Measurements from ENCODE around the gene CAMTA1.

The CAMTA1 gene

GRCh38 chr1:7555391-7556185 lies 770.3 kb downstream of the CAMTA1 start:
- Mint-ChIP-seq H3K9me3 (no peaks in the 10 kb centered on the region), H3K27me3 (peaks cover 7% of the 10 kb centered on the region), H3K4me1 (ENCODE audit: low read depth) (no peaks in the 10 kb centered on the region), H3K4me3 (no peak overlapping the region), H3K36me3 (ENCODE audit: low read depth) (no peaks in the 10 kb centered on the region), H3K27ac (no peak overlapping the region)
- intact Hi-C loops (cut with micrococcal nuclease) = no loop called here

- no peaks in the 10 kb centered on the region for H3K4me1 Mint-ChIP-seq (ENCODE audit: low read depth)
Observed at GRCh38 chr1:7557301-7557891, 772.1 kb downstream of the CAMTA1 start.

GRCh38 chr1:7558041-7558461 lies 772.8 kb downstream of the CAMTA1 start:
- H3K4me1 Mint-ChIP-seq (ENCODE audit: low read depth) = no peaks in the 10 kb centered on the region
- H3K36me3 Mint-ChIP-seq (ENCODE audit: low read depth) = no peaks in the 10 kb centered on the region
- intact Hi-C loops (cut with micrococcal nuclease) = no loop called here
- no peak overlapping the region for H3K4me3 Mint-ChIP-seq
- peaks cover 7% of the 10 kb centered on the region for H3K27me3 Mint-ChIP-seq
- no peak overlapping the region for H3K27ac Mint-ChIP-seq
- H3K9me3 Mint-ChIP-seq = no peaks in the 10 kb centered on the region

More at GRCh38 chr1:7557301-7557891, 772.1 kb downstream of the CAMTA1 start:
- intact Hi-C loops (cut with micrococcal nuclease) = no loop called here
- peaks cover 7% of the 10 kb centered on the region for H3K27me3 Mint-ChIP-seq
- no peaks in the 10 kb centered on the region for H3K9me3 Mint-ChIP-seq
- H3K27ac Mint-ChIP-seq = no peak overlapping the region
- H3K4me3 Mint-ChIP-seq = no peak overlapping the region
- no peaks in the 10 kb centered on the region for H3K36me3 Mint-ChIP-seq (ENCODE audit: low read depth)

- intact Hi-C loops (cut with micrococcal nuclease) = no loop called here
- H3K9me3 Mint-ChIP-seq = no peaks in the 10 kb centered on the region
Observed at GRCh38 chr1:7558481-7558880, 773.2 kb downstream of the CAMTA1 start.

GRCh38 chr1:7558921-7559869 lies 773.9 kb downstream of the CAMTA1 start:
- no peak overlapping the region for H3K27ac Mint-ChIP-seq
- intact Hi-C loops (cut with micrococcal nuclease) = no loop called here
- H3K27me3 Mint-ChIP-seq = peaks cover 6% of the 10 kb centered on the region

More at GRCh38 chr1:7558481-7558880, 773.2 kb downstream of the CAMTA1 start:
- Mint-ChIP-seq H3K4me3 (no peak overlapping the region), H3K27me3 (peaks cover 7% of the 10 kb centered on the region), H3K4me1 (ENCODE audit: low read depth) (no peaks in the 10 kb centered on the region), H3K36me3 (ENCODE audit: low read depth) (no peaks in the 10 kb centered on the region), H3K27ac (no peak overlapping the region)

GRCh38 chr1:7560128-7560527 lies 774.9 kb downstream of the CAMTA1 start:
- H3K4me3 Mint-ChIP-seq = no peak overlapping the region
- H3K4me1 Mint-ChIP-seq (ENCODE audit: low read depth) = no peaks in the 10 kb centered on the region
- H3K36me3 Mint-ChIP-seq (ENCODE audit: low read depth) = no peaks in the 10 kb centered on the region
- peaks cover 4% of the 10 kb centered on the region for H3K27me3 Mint-ChIP-seq
- no peak overlapping the region for H3K27ac Mint-ChIP-seq
- no peaks in the 10 kb centered on the region for H3K9me3 Mint-ChIP-seq
- intact Hi-C loops (cut with micrococcal nuclease) = no loop called here

More at GRCh38 chr1:7558921-7559869, 773.9 kb downstream of the CAMTA1 start:
- Mint-ChIP-seq H3K4me3 (no peak overlapping the region), H3K4me1 (ENCODE audit: low read depth) (no peaks in the 10 kb centered on the region), H3K36me3 (ENCODE audit: low read depth) (no peaks in the 10 kb centered on the region), H3K9me3 (no peaks in the 10 kb centered on the region)

- no peaks in the 10 kb centered on the region for H3K4me1 Mint-ChIP-seq (ENCODE audit: low read depth)
- H3K36me3 Mint-ChIP-seq (ENCODE audit: low read depth) = no peaks in the 10 kb centered on the region
- intact Hi-C loops (cut with micrococcal nuclease) = no loop called here
- no peaks in the 10 kb centered on the region for H3K27me3 Mint-ChIP-seq
- no peak overlapping the region for H3K4me3 Mint-ChIP-seq
- H3K27ac Mint-ChIP-seq = no peak overlapping the region
- H3K9me3 Mint-ChIP-seq = no peaks in the 10 kb centered on the region
Observed at GRCh38 chr1:7560601-7561181, 775.4 kb downstream of the CAMTA1 start.

- Mint-ChIP-seq H3K36me3 (ENCODE audit: low read depth) (no peaks in the 10 kb centered on the region), H3K27me3 (no peaks in the 10 kb centered on the region), H3K4me1 (ENCODE audit: low read depth) (no peaks in the 10 kb centered on the region), H3K9me3 (no peaks in the 10 kb centered on the region), H3K27ac (no peak overlapping the region), H3K4me3 (no peak overlapping the region)
- intact Hi-C loops (cut with micrococcal nuclease) = no loop called here
Observed at GRCh38 chr1:7561331-7561921, 776.2 kb downstream of the CAMTA1 start.

GRCh38 chr1:7561936-7562728 lies 776.9 kb downstream of the CAMTA1 start:
- Mint-ChIP-seq H3K9me3 (no peaks in the 10 kb centered on the region), H3K4me1 (ENCODE audit: low read depth) (no peaks in the 10 kb centered on the region), H3K27ac (no peak overlapping the region), H3K27me3 (no peaks in the 10 kb centered on the region), H3K36me3 (ENCODE audit: low read depth) (no peaks in the 10 kb centered on the region), H3K4me3 (no peak overlapping the region)
- intact Hi-C loops (cut with micrococcal nuclease) = no loop called here

GRCh38 chr1:7562729-7563605 lies 777.7 kb downstream of the CAMTA1 start:
- Mint-ChIP-seq H3K27me3 (no peaks in the 10 kb centered on the region), H3K27ac (no peak overlapping the region), H3K4me3 (no peak overlapping the region), H3K36me3 (ENCODE audit: low read depth) (no peaks in the 10 kb centered on the region), H3K9me3 (no peaks in the 10 kb centered on the region), H3K4me1 (ENCODE audit: low read depth) (no peaks in the 10 kb centered on the region)
- intact Hi-C loops (cut with micrococcal nuclease) = no loop called here

GRCh38 chr1:7564137-7564536 lies 778.9 kb downstream of the CAMTA1 start:
- H3K4me3 Mint-ChIP-seq = no peak overlapping the region
- no peaks in the 10 kb centered on the region for H3K36me3 Mint-ChIP-seq (ENCODE audit: low read depth)
- no peaks in the 10 kb centered on the region for H3K4me1 Mint-ChIP-seq (ENCODE audit: low read depth)
- H3K9me3 Mint-ChIP-seq = no peaks in the 10 kb centered on the region
- H3K27ac Mint-ChIP-seq = no peak overlapping the region
- H3K27me3 Mint-ChIP-seq = no peaks in the 10 kb centered on the region
- intact Hi-C loops (cut with micrococcal nuclease) = no loop called here

- Mint-ChIP-seq H3K4me1 (ENCODE audit: low read depth) (no peaks in the 10 kb centered on the region), H3K27ac (no peak overlapping the region)
- intact Hi-C loops (cut with micrococcal nuclease) = no loop called here
Observed at GRCh38 chr1:7565099-7565750, 780.0 kb downstream of the CAMTA1 start.

More at GRCh38 chr1:7565099-7565750, 780.0 kb downstream of the CAMTA1 start:
- H3K9me3 Mint-ChIP-seq = no peaks in the 10 kb centered on the region
- H3K4me3 Mint-ChIP-seq = no peak overlapping the region
- no peaks in the 10 kb centered on the region for H3K27me3 Mint-ChIP-seq
- H3K36me3 Mint-ChIP-seq (ENCODE audit: low read depth) = no peaks in the 10 kb centered on the region

Measured in dendritic cell treated with granulocyte-macrophage colony-stimulating factor and Interleukin-4, amounts not matched to agents 40 ng/mL and 50 ng/mL, for 4 days (primary cell).